Gastrocnemius medialis (tissue), 4 donors: ENCODE measurements around the gene DAB2IP.

Experiments used
- POLR2A ChIP-seq, 2 donors: fragments of 450-650 bp; IDR thresholded peaks; one replicate each; pipeline ENCODE4 v1.6.1; 2017; ENCODE audit warnings: antibody characterized with exemption in 2 of 2, mild to moderate bottlenecking in 2 of 2, moderate library complexity in 2 of 2
- TF ChIP-seq, protein P1 (sequence below), 5 experiments: fragments of 450-650 bp in 3 of 5; fragments of 200-600 bp in 2 of 5; sonication (generic) in 2 of 5; IDR thresholded peaks in 4 of 5; conservative IDR thresholded peaks in 1 of 5; 1 replicate in 4 of 5; 2 replicates in 1 of 5; pipeline ENCODE4 v1.5.1; 2016 to 2019; ENCODE audit warnings: antibody characterized with exemption in 5 of 5, mild to moderate bottlenecking in 3 of 5, moderate library complexity in 3 of 5

DNA sequence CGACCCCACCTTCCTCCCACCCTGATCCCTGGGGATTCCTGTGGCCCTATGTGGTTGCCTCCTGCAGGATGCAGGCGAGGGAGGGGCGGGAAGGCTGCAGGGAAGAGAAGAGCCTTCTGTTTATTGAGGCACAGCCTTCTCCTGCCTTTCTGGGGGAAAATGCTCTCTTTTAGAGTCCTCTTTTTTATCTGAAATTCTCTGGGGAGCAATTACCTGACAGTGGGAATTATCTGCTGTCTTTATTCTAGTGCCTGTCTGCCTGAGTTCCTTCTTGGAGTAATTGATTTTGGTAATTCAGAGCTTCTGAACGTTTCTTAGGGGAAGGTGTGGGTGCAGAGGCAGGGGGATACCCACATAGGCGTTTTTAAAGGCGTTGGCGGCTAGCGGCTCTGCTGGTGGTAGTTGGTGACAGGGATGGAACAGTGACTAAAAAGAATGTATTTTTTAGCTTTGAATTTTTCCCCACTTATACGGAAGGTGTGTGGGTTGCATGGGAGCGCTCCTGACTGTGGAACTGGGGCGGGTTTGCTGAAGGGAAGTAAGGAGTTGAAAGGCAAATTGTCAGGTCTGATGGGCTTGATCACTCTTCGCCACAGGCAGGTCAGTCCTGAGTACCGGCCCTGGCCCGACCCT lies 35.2 kb upstream of the DAB2IP start:
- TF ChIP-seq, protein P1, sequence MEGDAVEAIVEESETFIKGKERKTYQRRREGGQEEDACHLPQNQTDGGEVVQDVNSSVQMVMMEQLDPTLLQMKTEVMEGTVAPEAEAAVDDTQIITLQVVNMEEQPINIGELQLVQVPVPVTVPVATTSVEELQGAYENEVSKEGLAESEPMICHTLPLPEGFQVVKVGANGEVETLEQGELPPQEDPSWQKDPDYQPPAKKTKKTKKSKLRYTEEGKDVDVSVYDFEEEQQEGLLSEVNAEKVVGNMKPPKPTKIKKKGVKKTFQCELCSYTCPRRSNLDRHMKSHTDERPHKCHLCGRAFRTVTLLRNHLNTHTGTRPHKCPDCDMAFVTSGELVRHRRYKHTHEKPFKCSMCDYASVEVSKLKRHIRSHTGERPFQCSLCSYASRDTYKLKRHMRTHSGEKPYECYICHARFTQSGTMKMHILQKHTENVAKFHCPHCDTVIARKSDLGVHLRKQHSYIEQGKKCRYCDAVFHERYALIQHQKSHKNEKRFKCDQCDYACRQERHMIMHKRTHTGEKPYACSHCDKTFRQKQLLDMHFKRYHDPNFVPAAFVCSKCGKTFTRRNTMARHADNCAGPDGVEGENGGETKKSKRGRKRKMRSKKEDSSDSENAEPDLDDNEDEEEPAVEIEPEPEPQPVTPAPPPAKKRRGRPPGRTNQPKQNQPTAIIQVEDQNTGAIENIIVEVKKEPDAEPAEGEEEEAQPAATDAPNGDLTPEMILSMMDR (IDR thresholded peaks at IDR 0.05 in 4 of 5, conservative IDR thresholded peaks at IDR 0.05 in 1 of 5), result no peak
- TF ChIP-seq POLR2A (IDR thresholded peaks at IDR 0.05), result no peak
